ENCODE data around the gene CCNB1.
"Not testable (repeated sequence)": the region's sequence is repeated elsewhere in the genome, so short reads cannot be mapped to it uniquely, and the experiment has no call there.

The CCNB1 gene

DNA sequence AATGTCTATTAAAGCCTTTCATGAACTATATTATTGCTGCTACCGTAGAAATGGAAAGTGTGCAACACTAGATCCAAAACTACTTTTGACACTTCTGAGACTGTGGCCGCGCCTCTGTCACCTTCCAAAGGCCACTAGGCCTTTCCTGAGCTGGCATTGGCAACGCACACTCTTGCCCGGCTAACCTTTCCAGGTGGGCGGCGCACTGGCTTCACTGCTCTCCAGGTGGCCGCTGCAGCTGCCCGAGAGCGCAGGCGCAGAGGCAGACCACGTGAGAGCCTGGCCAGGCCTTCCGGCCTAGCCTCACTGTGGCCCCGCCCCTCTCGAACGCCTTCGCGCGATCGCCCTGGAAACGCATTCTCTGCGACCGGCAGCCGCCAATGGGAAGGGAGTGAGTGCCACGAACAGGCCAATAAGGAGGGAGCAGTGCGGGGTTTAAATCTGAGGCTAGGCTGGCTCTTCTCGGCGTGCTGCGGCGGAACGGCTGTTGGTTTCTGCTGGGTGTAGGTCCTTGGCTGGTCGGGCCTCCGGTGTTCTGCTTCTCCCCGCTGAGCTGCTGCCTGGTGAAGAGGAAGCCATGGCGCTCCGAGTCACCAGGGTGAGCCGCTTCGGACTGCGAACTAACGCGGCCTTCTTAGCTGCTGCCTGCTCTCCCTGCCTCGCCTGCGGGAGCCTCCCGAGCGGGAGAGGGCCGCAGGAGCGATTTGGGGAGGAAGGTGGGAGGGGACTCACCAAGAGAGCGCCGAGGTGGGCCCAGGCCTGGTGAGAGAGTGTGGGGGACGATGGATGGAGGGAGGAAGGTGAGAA lies at the start of gene CCNB1:
Gene CCNB1, plus strand, starts transcription at position 465 of the 807 bp plus-strand sequence. Its CDS starts 113 bp downstream, at position 578.
- in situ Hi-C loops (cut with MboI; ENCODE audit: low sequenced_read_pairs): no loop called here

DNA sequence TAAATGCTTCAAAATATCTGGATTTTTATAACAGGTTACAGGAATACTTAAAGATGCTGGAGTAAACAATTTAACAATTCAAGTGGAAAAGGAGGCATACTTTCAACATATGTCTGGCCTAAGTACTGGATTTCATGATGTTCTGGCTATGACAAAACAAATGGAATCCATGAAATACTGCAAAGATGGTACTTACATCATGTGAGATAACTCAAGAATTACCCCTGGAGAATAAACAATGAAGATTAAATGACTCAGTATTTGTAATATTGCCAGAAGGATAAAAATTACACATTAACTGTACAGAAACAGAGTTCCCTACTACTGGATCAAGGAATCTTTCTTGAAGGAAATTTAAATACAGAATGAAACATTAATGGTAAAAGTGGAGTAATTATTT lies 37.5 kb upstream of the CCNB1 start:
- in situ Hi-C loops (cut with MboI; ENCODE audit: low sequenced_read_pairs): no loop called here

DNA sequence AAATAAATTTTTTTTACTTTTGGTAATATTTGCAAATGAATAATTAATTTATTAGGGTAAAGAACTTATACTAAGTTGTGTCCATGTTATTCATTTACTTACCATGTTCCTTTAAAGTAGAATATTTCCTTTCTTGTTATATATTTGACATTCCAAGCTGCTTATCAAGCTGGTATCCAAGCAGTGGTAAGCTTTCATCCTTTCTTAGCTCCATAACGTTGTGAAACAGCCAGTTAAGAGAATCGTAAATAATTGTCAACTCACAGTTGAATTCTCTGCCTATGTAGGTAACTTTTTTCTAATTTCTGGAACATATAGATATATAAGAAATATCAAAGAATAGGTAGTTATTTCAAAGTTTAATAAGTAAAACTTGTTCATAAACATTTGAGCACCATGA lies 36.7 kb upstream of the CCNB1 start:
- in situ Hi-C loops (cut with MboI; ENCODE audit: low sequenced_read_pairs): no loop called here

DNA sequence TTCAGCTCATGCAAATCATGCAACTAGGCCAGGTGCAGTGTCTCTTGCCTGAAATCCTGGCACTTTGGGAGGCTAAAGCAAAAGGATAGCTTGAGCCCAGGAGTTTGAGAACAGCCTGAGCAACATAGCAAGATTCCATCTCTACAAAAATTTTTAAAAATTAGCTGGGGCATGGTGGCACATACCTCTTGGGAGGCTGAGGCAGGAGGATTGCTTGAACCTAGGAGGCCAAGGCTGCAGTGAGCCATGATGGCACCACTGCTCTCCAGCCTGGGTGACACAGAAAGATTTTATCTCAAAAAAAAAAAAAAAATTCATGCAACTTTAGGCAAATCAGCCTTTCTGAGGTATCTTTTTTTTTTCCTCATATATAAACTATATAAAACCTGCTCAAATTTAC lies 35.6 kb upstream of the CCNB1 start:
- in situ Hi-C loops (cut with MboI; ENCODE audit: low sequenced_read_pairs): no loop called here

DNA sequence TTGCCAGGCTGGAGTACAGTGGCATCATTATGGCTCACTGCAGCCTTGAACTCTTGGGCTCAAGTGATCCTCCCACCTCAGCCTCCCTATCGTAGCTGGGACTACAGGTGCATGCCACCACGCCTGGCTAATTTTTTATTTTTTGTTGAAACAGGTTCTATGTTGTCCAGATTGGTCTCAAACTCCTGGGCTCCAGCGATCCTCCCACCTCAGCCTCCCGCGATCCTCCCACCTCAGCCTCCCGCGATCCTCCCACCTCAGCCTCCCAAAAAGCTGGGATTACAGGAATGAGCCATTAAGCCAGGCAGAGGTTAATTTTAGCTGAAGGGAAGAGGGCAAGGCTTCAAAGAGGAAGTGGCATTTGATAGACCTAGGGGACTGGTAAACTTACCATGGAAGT lies 32.8 kb upstream of the CCNB1 start:
- in situ Hi-C loops (cut with MboI; ENCODE audit: low sequenced_read_pairs): no loop called here

DNA sequence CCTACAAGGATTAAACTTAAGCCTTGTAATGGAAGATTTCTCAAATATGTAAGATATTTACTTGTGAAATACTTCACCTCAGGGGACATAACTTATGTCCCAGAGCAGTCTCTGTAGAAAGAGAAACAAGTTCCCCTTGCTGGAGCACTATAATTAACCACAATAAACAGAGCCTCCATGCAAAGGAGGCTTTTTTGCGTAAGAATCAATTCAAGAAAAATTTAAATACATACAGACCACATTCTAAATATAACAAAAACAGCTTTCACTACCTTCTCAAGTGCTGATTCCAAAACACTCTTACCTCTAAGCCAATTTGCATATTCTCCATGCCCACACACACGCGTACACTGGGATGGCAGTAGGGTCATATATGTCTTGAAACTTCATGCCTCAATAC lies 30.7 kb upstream of the CCNB1 start:
- in situ Hi-C loops (cut with MboI; ENCODE audit: low sequenced_read_pairs): no loop called here

DNA sequence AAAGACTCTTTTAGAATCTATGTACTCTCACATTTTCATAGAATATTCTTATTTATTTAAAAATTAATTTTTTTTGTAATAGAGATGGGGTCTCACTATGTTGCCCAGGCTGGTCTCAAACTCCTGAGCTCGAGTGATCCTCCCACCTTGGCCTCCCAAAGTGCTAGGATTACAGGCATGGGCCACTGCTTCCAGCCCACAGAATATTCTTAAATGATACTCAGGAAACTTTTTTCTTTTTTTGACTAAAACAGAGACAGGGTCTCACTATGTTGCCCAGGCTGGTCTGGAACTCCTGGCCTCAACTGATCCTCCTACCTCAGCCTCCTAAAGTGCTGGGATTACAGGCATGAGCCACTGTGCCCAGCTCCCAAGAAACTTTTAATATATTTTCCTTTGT lies 29.7 kb upstream of the CCNB1 start:
- in situ Hi-C loops (cut with MboI; ENCODE audit: low sequenced_read_pairs): not testable (repeated sequence)

DNA sequence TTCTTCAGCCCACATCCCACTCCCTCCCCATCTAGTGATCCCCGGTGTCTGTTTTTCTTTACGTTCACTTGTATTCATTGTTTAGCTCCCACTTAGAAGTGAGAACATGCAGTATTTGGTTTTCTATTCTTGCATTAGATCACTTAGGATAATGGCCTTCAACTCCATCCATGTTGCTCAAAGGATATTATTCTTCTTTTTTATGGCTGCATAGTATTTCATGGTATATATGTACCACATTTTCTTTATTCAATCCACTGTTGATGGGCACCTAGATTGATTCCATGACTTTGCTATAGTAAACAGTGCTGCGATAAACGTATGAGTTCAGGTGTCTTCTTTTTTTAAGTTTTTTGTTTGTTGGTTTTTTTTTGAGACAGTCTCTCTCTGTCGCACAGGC lies 29.1 kb upstream of the CCNB1 start:
- in situ Hi-C loops (cut with MboI; ENCODE audit: low sequenced_read_pairs): no loop called here

DNA sequence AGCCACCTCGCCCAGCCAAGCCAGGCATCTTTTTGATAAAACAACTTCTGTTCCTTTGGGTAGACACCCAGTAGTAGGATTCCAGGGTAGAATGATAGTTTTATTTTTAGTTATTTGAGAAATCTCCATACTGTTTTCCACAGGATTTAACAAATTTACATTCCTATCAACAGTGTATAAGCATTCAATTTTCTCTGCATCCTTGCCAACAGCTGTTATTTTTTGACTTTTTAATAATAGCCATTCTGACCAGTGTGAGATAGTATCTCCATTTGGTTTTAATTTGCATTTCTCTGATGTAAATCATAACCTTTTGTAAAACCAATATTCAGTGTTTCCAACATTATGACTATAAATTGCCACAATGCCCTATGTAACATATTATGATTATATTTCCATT lies 28.2 kb upstream of the CCNB1 start:
- in situ Hi-C loops (cut with MboI; ENCODE audit: low sequenced_read_pairs): no loop called here

DNA sequence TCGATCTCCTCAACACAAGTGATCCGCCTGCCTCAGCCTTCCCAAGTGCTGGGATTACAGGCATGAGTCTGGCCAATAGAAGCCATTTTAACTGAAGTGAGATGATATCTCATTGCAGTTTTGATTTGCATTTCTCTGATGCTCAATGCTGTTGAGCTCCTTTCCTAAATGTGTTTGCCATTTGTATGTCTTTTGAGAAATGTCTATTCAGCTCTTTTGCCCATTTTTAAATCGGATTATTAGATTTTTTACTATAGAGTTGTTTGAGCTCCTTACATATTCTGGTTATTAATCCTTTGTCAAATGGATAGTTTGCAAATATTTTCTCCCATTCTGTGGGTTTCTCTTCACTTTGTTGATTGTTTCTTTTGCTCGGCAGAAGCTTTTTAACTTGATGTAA lies 26.7 kb upstream of the CCNB1 start:
- in situ Hi-C loops (cut with MboI; ENCODE audit: low sequenced_read_pairs): not testable (repeated sequence)

DNA sequence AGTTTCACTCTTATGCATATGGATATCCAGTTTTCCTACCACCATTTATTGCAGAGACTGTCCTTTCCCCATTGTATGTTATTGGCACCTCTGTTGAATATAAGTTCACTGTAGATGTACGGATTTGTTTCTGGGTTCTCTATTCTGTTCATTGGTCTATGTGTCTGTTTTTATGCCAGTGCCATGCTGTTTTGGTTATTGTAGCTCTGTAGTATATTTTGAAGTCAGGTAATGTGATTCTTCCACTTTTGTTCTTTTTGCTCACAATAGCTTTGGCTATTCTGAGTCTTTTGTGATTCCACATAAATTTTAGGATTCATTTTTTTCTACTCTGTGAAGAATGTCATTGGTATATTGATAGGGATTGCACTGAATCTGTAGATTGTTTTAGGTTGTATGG lies 26.1 kb upstream of the CCNB1 start:
- in situ Hi-C loops (cut with MboI; ENCODE audit: low sequenced_read_pairs): no loop called here

DNA sequence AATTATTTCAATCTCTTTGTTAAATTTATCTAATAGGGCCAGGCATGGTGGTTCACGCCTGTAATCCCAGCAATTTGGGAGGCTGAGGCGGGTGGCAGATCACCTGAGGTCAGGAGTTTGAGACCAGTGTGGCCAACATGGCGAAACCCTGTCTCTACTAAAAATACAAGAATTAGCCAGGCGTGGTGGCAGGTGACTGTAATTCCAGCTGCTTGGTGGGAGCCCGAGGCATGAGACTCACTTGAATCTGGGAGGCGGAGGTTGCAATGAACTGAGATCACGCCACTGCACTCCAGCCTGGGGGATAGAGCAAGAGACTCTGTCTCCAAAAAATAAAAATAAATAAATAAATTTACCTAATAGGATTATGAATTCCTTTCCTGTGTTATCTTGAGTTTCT lies 18.4 kb upstream of the CCNB1 start:
- in situ Hi-C loops (cut with MboI; ENCODE audit: low sequenced_read_pairs): not testable (repeated sequence)

DNA sequence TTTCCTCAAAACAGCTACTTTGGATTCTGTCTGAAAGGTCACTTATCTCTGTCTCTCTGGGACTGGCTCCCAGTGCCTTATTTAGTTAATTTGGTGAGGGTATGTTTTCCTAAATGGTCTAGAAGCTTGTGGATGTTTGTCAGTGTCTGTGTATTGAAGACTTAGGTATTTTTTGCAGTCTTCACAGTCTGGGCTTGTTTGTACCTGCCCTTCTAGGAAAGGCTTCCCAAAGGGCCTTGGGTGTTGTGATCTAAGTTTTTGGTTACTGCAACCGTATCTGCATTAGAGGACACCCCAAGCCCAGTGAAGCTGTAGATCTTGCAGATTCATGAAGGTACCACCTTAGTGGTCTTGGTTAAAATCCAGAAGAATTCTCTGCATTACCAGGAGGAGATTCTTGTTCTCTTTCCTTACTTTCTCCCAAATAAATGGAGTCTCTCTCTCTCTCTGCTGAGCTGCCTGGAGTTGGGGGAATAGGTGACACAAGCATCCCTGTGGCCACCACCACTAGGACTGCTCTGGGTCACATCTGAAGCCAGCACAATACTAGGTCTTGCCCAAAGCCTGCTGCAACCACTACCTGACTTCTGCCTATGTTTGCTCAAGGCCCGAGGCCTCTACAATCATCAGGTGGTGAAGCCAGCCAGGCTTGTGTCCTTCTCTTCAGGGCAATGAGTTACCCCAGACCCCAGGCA lies 17.8 kb upstream of the CCNB1 start:
- in situ Hi-C loops (cut with MboI; ENCODE audit: low sequenced_read_pairs): no loop called here

DNA sequence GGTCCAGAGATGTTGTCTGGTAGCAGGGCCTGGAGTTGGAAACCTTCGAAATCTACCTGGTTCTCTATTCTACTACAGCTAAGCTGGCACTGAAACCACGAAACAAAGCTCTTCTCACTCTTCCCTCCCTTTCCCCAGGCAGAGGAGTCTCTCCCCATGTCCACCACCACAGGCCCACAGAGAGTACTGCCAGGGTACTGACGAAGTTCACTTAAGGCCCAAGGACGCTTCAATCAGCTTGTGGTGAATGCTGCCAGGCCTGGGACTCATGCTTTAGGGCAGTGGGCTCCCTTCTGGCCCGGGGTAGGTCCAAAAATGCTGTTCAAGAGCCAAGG lies 17.3 kb upstream of the CCNB1 start:
- in situ Hi-C loops (cut with MboI; ENCODE audit: low sequenced_read_pairs): no loop called here

DNA sequence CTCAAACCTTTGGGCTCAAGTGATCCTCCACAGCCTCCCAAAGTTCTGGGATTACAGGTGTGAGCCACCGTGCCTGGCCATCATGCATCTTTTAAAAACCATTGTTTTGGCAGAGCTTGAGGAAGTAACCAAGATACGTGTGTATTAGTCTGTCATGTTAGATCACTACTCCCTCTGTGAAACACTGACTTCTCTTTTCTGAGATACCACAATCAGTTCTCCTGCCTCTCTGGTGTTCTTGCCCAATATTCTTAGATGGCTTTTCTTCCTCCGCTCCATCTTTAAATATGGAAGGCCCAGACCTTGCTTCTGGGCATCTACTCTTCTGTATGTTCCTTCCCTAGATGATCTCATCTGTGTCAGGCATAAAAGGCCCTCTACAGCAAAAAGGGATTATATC lies 14.2 kb upstream of the CCNB1 start:
- in situ Hi-C loops (cut with MboI; ENCODE audit: low sequenced_read_pairs): no loop called here

DNA sequence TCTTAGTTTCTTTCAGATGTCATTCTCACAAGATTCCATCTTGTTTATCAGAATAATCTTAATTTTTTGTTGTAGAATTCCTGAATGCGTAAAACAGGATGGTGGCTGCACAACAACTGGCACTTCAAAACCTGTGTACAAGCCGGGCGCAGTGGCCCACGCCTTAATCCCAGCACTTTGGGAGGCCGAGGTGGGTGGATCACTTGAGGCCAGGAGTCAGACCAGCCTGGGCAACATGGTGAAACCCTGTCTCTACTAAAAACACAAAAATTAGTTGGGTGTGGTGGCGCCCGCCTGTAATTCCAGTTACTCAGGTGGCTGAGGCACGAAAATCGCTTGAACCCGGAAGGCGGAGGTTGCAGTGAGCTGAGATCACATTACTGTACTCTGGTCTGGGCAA lies 10.5 kb upstream of the CCNB1 start:
- in situ Hi-C loops (cut with MboI; ENCODE audit: low sequenced_read_pairs): no loop called here

DNA sequence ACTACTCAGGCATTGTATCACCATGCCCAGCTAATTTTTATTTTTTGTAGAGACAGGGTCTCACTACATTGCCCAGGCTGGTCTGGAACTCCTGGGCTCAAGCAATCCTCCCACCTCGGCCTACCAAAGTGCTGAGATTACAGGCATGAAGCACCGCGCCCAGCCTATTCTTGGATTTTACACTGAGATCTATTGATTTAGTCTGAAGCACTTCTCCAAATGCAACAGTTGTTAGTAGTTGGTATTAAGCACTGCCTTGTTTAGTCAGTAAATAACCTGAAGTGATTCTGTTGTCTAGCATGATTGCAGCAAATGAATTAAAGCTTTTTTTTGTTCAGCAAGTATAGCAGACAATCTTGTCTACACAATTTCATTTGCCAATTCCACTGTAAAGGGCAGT lies 8.9 kb upstream of the CCNB1 start:
- in situ Hi-C loops (cut with MboI; ENCODE audit: low sequenced_read_pairs): no loop called here

DNA sequence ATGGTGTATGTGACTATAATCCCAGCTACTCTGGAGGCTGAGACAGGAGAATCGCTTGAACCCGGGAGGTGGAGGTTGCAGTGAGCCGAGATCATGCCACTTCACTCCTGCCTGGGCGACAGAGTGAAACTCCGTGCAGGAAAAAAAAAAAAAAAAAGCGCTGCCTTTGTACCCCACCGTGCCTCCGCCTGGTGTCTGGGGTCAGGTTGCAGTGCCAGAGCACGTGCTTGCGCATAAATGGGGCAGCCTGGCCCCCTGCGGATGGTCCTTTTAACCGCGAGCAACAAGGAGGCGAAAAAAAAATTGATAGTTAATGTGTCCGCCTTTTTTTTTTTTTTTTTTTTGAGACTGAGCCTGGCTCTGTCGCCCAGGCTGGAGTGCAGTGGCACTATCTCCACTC lies 6.3 kb upstream of the CCNB1 start:
- in situ Hi-C loops (cut with MboI; ENCODE audit: low sequenced_read_pairs): no loop called here

DNA sequence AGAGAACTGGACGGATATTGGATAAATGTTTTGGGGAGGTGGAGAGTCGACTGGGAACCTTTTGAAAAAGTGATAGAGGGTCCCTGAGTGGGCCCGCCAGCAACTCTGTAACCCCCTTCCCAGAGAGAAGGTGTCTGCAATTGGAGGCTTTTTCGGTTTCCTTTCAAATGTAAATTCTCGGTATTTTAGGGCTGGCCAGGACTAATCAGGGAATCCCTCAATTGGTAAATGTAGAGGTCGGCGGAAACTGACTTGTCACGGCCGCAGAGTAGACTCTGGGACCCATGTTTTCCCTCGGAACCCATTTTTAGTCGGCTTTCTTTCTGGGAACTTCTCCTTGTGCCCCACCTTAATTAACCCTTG lies 524 bp downstream of the CCNB1 start:
- in situ Hi-C loops (cut with MboI; ENCODE audit: low sequenced_read_pairs): no loop called here

DNA sequence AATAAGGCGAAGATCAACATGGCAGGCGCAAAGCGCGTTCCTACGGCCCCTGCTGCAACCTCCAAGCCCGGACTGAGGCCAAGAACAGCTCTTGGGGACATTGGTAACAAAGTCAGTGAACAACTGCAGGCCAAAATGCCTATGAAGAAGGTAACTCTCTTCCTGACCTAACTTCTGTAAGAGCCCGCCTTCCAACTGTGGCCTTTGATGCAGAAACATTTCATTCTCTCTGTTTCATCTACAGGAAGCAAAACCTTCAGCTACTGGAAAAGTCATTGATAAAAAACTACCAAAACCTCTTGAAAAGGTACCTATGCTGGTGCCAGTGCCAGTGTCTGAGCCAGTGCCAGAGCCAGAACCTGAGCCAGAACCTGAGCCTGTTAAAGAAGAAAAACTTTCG lies 979 bp downstream of the CCNB1 start:
- in situ Hi-C loops (cut with MboI; ENCODE audit: low sequenced_read_pairs): no loop called here

DNA sequence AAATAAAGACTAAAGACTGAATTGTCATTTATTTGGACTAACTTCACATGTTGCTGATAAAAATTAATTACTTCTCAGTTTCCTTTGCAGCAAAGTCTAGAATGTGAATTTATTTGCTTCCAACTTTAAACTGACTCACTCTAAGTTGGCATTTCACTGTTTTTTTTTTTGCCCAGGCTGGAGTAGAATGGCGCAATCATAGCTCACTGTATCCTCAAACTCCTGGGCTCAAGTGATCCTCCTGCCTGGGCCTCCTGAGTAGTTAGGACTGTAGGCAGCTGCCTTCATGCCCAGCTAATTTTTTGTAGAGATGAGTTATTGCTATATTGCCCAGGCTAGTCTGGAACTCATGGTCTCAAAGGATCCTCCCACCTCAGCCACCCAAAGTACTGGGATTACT lies 3.5 kb downstream of the CCNB1 start:
- in situ Hi-C loops (cut with MboI; ENCODE audit: low sequenced_read_pairs): no loop called here

DNA sequence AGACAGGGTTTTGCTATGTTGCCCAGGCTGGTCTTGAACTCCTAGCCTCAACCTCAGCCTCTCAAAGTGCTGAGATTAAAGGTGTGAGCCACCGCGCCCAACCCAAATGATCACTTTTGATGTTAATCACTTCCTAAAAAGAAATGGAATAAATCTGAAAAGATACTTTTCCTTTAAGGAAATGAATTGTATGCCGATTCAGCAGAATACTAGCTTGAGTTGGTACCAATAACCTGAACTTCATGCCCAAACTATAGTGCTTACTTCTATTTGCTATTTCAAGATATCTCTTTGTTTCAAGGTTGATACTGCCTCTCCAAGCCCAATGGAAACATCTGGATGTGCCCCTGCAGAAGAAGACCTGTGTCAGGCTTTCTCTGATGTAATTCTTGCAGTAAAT lies 4.0 kb downstream of the CCNB1 start:
- in situ Hi-C loops (cut with MboI; ENCODE audit: low sequenced_read_pairs): no loop called here
